ENCODE measurements around the gene RAB3IP.
"Not testable (repeated sequence)": the region's sequence is repeated elsewhere in the genome, so short reads cannot be mapped to it uniquely, and the experiment has no call there.

RAB3IP gene

GRCh38 chr12:69756088-69756755 lies 17.6 kb downstream of the RAB3IP start:
- no peak for DNase-seq

- DNase-seq = no peak
Measured at GRCh38 chr12:69758105-69758504, 19.4 kb downstream of the RAB3IP start.

- DNase-seq = not testable (repeated sequence)
Measured at GRCh38 chr12:69759581-69759980, 20.9 kb downstream of the RAB3IP start.

- DNase-seq = no peak
Measured at GRCh38 chr12:69765515-69765914, 26.9 kb downstream of the RAB3IP start.

- no peak for DNase-seq
Measured at GRCh38 chr12:69766260-69766659, 27.6 kb downstream of the RAB3IP start.

- DNase-seq = no peak
Measured at GRCh38 chr12:69779928-69780327, 41.3 kb downstream of the RAB3IP start.

- DNase-seq = no peak
Measured at GRCh38 chr12:69783365-69783764, 44.7 kb downstream of the RAB3IP start.

- no peak for DNase-seq
Measured at GRCh38 chr12:69789351-69789750, 50.7 kb downstream of the RAB3IP start.

GRCh38 chr12:69792533-69792932 lies 53.9 kb downstream of the RAB3IP start:
- DNase-seq = no peak

GRCh38 chr12:69807101-69807897 lies 68.6 kb downstream of the RAB3IP start:
- not testable (repeated sequence) for DNase-seq

GRCh38 chr12:69810870-69811498 lies 72.3 kb downstream of the RAB3IP start:
- no peak for DNase-seq

- DNase-seq = no peak
Measured at GRCh38 chr12:69816082-69816481, 77.4 kb downstream of the RAB3IP start.

- no peak for DNase-seq
Measured at GRCh38 chr12:69821032-69821455, 82.4 kb downstream of the RAB3IP start.

GRCh38 chr12:69821456-69822159 lies 82.9 kb downstream of the RAB3IP start:
- DNase-seq = peak; percentile 23

- no peak for DNase-seq
Measured at GRCh38 chr12:69822201-69822860, 83.7 kb downstream of the RAB3IP start.

- DNase-seq = no peak
Measured at GRCh38 chr12:69824028-69824427, 85.4 kb downstream of the RAB3IP start.

- no peak for DNase-seq
Measured at GRCh38 chr12:69824966-69825560, 86.4 kb downstream of the RAB3IP start, which contains the start of gene MYRFL. TSS of gene MYRFL (plus strand) at chr12:69825227. CDS start at chr12:69825518, 291 bp downstream.

GRCh38 chr12:69828897-69829296 lies 90.2 kb downstream of the RAB3IP start:
- no peak for DNase-seq

GRCh38 chr12:69833696-69834095 lies 95.0 kb downstream of the RAB3IP start:
- no peak for DNase-seq

GRCh38 chr12:69834147-69834546 lies 95.5 kb downstream of the RAB3IP start:
- no peak for DNase-seq

- DNase-seq = no peak
Measured at GRCh38 chr12:69834576-69834975, 95.9 kb downstream of the RAB3IP start.

GRCh38 chr12:69835081-69835480 lies 96.4 kb downstream of the RAB3IP start:
- no peak for DNase-seq
